GM12875 (cell line): Measurements from ENCODE around the gene CSPG4.
"Not testable (repeated sequence)": the region's sequence is repeated elsewhere in the genome, so short reads cannot be mapped to it uniquely, and the experiment has no call there.

Experiments
- H3K4me3 ChIP-seq: one replicate; pipeline ENCODE4 v1.5.1; 2011; ENCODE audit warnings: low read depth, low read length, control low read depth
- TF ChIP-seq, protein P1 (sequence below): IDR thresholded peaks from 2 replicates; pipeline ENCODE4 v1.5.1; 2011; ENCODE audit warnings: low read depth, mild to moderate bottlenecking, control low read depth, inconsistent platforms, low read length, moderate library complexity, borderline replicate concordance; ENCODE audit not compliant: insufficient read depth

Gene CSPG4

GRCh38 chr15:75682181-75683135 is 30.2 kb downstream of the CSPG4 start:
- no peak overlapping the region for H3K4me3 ChIP-seq
- TF ChIP-seq, protein P1, sequence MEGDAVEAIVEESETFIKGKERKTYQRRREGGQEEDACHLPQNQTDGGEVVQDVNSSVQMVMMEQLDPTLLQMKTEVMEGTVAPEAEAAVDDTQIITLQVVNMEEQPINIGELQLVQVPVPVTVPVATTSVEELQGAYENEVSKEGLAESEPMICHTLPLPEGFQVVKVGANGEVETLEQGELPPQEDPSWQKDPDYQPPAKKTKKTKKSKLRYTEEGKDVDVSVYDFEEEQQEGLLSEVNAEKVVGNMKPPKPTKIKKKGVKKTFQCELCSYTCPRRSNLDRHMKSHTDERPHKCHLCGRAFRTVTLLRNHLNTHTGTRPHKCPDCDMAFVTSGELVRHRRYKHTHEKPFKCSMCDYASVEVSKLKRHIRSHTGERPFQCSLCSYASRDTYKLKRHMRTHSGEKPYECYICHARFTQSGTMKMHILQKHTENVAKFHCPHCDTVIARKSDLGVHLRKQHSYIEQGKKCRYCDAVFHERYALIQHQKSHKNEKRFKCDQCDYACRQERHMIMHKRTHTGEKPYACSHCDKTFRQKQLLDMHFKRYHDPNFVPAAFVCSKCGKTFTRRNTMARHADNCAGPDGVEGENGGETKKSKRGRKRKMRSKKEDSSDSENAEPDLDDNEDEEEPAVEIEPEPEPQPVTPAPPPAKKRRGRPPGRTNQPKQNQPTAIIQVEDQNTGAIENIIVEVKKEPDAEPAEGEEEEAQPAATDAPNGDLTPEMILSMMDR, result no peak

DNA sequence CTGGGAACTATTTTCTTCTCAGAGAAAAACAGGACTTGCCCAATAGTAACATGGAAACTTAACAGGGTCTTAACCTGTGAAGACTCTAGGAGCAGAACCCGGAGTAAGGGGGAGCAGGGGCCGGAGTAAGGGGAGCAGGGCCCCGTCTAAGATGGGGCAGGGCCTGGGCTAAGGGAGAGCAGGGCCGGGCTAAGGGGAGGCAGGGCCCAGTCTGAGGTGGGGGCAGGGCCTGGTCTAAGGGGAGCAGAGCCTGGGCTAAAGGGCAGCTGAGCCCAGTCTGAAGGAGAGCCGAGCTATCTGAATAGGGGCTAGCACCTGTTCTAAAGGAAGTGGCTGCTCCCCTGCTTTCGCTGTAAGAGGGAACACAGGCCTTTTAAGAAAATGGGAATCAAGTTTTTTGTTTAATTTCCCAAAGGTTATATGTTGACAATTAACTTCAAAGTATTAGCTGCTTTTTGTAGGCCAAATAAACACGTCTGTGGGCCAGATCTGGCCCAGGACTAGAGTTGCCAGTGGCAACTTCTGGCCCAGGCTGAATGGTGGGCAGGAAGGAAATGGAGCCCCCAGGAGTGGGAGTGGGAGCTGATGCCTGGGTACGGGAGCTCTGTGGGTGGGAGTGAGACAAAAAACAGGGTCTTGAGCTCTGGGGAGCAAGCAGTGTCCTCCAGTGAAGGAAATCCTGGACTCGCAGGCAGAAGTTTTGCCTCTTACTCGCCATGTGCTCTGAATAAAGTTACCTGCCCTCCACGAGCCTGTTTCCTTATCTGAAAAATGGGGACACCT is 32.5 kb downstream of the CSPG4 start:
- no peak overlapping the region for H3K4me3 ChIP-seq
- TF ChIP-seq, protein P1, result no peak

DNA sequence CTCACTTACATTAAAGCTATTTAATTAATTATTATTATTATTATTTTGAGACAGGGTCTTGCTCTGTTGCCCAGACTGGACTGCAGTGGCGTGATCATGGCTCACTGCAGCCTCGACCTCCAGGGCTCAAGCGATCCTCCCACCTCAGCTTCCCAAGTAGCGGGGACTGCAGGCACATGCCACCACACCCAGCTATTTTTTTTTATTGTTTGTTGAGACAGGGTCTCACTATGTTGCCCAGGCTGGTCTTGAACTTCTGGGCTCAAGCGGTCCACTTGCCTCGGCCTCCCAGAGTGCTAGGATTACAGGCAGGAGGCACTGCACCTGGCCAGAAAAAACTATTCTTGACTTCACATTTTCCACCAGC is 34.3 kb downstream of the CSPG4 start:
- H3K4me3 ChIP-seq, result not testable (repeated sequence)

DNA sequence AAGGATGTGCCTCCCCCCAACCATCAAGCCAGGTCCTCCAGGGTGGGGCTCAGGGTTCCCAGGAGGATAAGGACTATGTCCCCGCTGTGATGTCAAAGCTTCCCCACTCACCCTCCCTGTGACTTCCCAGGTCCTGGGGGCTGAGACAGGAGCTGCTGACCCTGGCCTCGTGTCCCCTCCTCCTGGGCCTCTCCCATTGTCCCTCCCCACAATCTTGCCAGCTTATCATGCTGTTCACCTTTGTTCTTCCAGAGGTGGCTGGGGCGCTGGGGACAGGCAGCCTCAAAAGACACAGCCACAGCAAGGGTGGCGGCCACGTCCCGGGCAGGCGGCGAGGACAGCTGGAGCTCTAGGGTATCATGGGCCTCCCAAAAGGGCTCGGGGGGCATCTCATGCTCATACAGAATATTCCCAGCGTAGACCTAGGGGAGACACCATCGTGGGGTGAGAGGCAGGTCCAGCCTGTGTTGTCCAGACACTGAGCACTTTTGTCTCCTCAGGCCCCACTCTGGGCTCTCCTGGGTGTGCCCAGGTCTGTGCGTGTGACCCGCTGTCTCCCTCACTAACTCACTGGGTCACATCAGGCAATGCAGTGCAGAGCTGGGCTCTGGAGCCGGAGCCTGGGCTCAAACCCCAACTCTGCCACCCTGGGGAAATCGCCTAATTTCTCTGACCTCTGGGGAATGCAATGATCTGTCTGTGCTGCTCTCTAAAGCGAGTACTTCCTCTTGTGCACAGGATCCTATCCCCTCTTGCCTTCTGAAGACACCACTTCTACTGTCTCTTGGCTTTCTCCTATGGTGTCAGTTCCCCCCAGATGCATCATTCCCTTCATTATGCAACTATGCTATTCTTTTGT is 35.0 kb downstream of the CSPG4 start:
- TF ChIP-seq, protein P1, result no peak
- H3K4me3 ChIP-seq, result no peak overlapping the region

GRCh38 chr15:75676688-75677464 is 35.8 kb downstream of the CSPG4 start:
- no peak overlapping the region for H3K4me3 ChIP-seq
- TF ChIP-seq, protein P1, result no peak

DNA sequence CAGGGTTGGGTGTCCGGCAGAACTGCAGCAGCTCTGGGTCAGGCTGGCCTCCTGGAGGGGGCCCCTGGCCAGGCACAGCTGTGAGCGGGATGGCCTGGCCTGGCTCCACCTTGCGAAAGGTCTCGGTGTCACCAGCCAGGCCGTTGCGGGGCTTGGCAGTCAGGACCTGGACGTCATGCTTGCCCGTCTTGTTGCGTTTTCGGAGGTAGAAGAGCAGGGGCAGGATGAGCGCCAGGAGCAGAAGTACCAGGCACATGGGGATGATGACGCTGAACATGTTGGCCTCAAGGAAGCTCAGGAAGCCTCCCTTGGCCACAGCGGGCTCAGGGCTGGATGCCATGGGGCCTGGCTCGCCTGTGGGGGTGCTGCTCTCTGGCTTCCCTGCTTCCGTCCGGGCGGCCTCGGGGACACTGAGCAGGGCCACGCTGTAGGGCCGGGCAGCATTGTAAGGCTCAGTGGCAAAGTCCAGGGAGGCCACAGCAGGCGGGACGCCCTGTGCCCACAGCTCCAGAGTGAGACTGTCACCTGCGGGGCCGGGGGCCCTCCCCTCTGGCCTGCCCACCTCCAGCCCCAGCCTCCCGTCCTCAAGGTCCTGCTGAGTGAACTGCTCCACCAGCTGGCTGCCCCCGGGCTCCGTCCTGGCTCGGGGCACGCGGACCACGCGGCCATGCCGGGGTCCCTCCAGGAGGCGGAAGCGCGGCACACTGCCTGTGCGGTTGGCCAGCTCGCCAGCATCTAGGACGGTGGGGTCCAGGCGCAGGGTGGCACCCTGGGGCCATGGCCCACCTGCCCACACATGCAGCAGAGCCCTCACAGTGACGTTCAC is 36.9 kb downstream of the CSPG4 start:
- TF ChIP-seq, protein P1, result no peak
- no peak overlapping the region for H3K4me3 ChIP-seq
